H9 (cell line): Measurements from ENCODE around the gene SYCP2L. TPM values are rescaled to one million over a fixed set of nuclear protein-coding genes. Genes with fewer than 3 reads are reported as not detected.
"Not testable (repeated sequence)": the region's sequence is repeated elsewhere in the genome, so short reads cannot be mapped to it uniquely, and the experiment has no call there.

Experiments
- DNase-seq: peaks from one replicate; pipeline ENCODE4 v3.0.0-alpha.2; 2017
- H2AFZ ChIP-seq: one replicate; pipeline ENCODE4 v1.6.1; 2013; ENCODE audit warnings: mild to moderate bottlenecking, low read length, control low read depth, moderate library complexity
- H2AK5ac ChIP-seq: 2 replicates; pipeline ENCODE4 v1.6.1; 2013; ENCODE audit warnings: low read length, control low read depth, mixed read lengths; ENCODE audit not compliant: insufficient read length
- H2BK120ac ChIP-seq: one replicate; pipeline ENCODE4 v1.6.1; 2013; ENCODE audit warnings: low read depth, mild to moderate bottlenecking, low read length, control low read depth, inconsistent platforms; ENCODE audit not compliant: poor library complexity, severe bottlenecking
- H2BK12ac ChIP-seq: 2 replicates; pipeline ENCODE4 v1.6.1; 2013; ENCODE audit warnings: low read length, control low read depth, mixed read lengths, low read depth; ENCODE audit not compliant: insufficient read length
- H2BK15ac ChIP-seq: 2 replicates; pipeline ENCODE4 v1.6.1; 2013; ENCODE audit warnings: low read depth, low read length, control low read depth
- H2BK20ac ChIP-seq: one replicate; pipeline ENCODE4 v1.6.1; 2013; ENCODE audit warnings: low read depth, mild to moderate bottlenecking, low read length, control low read depth, inconsistent platforms; ENCODE audit not compliant: poor library complexity, severe bottlenecking
- H2BK5ac ChIP-seq: 2 replicates; pipeline ENCODE4 v1.6.1; 2013; ENCODE audit warnings: low read length, control low read depth, mixed read lengths; ENCODE audit not compliant: insufficient read length
- H3K14ac ChIP-seq: 2 replicates; pipeline ENCODE4 v1.6.1; 2013; ENCODE audit warnings: low read length, control low read depth; ENCODE audit not compliant: insufficient read depth
- H3K18ac ChIP-seq: 2 replicates; pipeline ENCODE4 v1.6.1; 2013; ENCODE audit warnings: low read depth, mild to moderate bottlenecking, mixed read lengths, low read length, control low read depth; ENCODE audit not compliant: insufficient read length
- H3K23ac ChIP-seq: 2 replicates; pipeline ENCODE4 v1.6.1; 2013; ENCODE audit warnings: low read length, control low read depth, mixed read lengths, low read depth; ENCODE audit not compliant: insufficient read length
- H3K23me2 ChIP-seq: 2 replicates; pipeline ENCODE4 v1.6.1; 2013; ENCODE audit warnings: low read depth, mild to moderate bottlenecking, mixed read lengths, low read length, control low read depth; ENCODE audit not compliant: insufficient read length, poor library complexity, severe bottlenecking
- H3K27ac ChIP-seq: 2 replicates; pipeline ENCODE4 v1.5.1; 2013; ENCODE audit warnings: low read length, control low read depth, mixed read lengths, low read depth; ENCODE audit not compliant: insufficient read length
- H3K27me3 ChIP-seq: 2 replicates; pipeline ENCODE4 v1.6.1; 2013; ENCODE audit warnings: low read length, control low read depth, inconsistent platforms; ENCODE audit not compliant: insufficient read depth
- H3K4ac ChIP-seq: 2 replicates; pipeline ENCODE4 v1.6.1; 2013; ENCODE audit warnings: low read depth, mild to moderate bottlenecking, control low read depth, inconsistent platforms, low read length, moderate library complexity
- H3K4me1 ChIP-seq: 2 replicates; pipeline ENCODE4 v1.6.1; 2013; ENCODE audit warnings: low read length, control low read depth, inconsistent platforms; ENCODE audit not compliant: insufficient read depth
- H3K4me2 ChIP-seq: 2 replicates; pipeline ENCODE4 v1.6.1; 2013; ENCODE audit warnings: low read length, control low read depth, mixed read lengths; ENCODE audit not compliant: insufficient read length, insufficient read depth
- H3K56ac ChIP-seq: 2 replicates; pipeline ENCODE4 v1.6.1; 2013; ENCODE audit warnings: low read depth, mild to moderate bottlenecking, mixed read lengths, low read length, control low read depth; ENCODE audit not compliant: insufficient read length
- H3K79me1 ChIP-seq: 2 replicates; pipeline ENCODE4 v1.6.1; 2013; ENCODE audit warnings: low read depth, mild to moderate bottlenecking, moderate library complexity, low read length, control low read depth, inconsistent platforms; ENCODE audit not compliant: insufficient read depth, poor library complexity, severe bottlenecking
- H3K79me2 ChIP-seq: 2 replicates; pipeline ENCODE4 v1.6.1; 2013; ENCODE audit warnings: low read length, control low read depth, inconsistent platforms; ENCODE audit not compliant: insufficient read depth
- H3K9ac ChIP-seq: 2 replicates; pipeline ENCODE4 v1.6.1; 2013; ENCODE audit warnings: low read length, control low read depth, mixed read lengths; ENCODE audit not compliant: insufficient read length; ENCODE audit errors: extremely low read depth
- H3K9me3 ChIP-seq: one replicate; pipeline ENCODE4 v1.6.1; 2013; ENCODE audit warnings: low read depth, low read length, inconsistent platforms; ENCODE audit not compliant: control insufficient read depth
- H3T11ph ChIP-seq: one replicate; pipeline ENCODE4 v1.6.1; 2013; ENCODE audit warnings: mild to moderate bottlenecking, low read length, control low read depth, inconsistent platforms
- H4K20me1 ChIP-seq: one replicate; pipeline ENCODE4 v1.6.1; 2013; ENCODE audit not compliant: control insufficient read depth, insufficient read length, insufficient read depth
- H4K5ac ChIP-seq: 2 replicates; pipeline ENCODE4 v1.6.1; 2013; ENCODE audit warnings: low read depth, mild to moderate bottlenecking, mixed read lengths, low read length, control low read depth; ENCODE audit not compliant: insufficient read length
- H4K8ac ChIP-seq: replicated peaks from 2 replicates; pipeline ENCODE4 v1.6.1; 2013; ENCODE audit warnings: low read length, control low read depth, mixed read lengths, low read depth; ENCODE audit not compliant: insufficient read length
- H4K91ac ChIP-seq: 2 replicates; pipeline ENCODE4 v1.6.1; 2013; ENCODE audit warnings: low read depth, mild to moderate bottlenecking, moderate library complexity, mixed read lengths, low read length, control low read depth; ENCODE audit not compliant: insufficient read length
- H3K27ac Mint-ChIP-seq, 3 experiments: 2 replicates in 2 of 3; 3 replicates in 1 of 3; pipeline ENCODE4 v1.8.0; 2020 to 2021; ENCODE audit warnings: mixed read lengths in 3 of 3, mild to moderate bottlenecking in 1 of 3, moderate library complexity in 1 of 3
- H3K27me3 Mint-ChIP-seq: 2 replicates; pipeline ENCODE4 v1.8.0; 2021; ENCODE audit warnings: low read depth, mild to moderate bottlenecking, moderate library complexity, mixed read lengths
- H3K36me3 Mint-ChIP-seq, 3 experiments: 2 replicates in 2 of 3; 3 replicates in 1 of 3; pipeline ENCODE4 v1.8.0; 2020 to 2021; ENCODE audit warnings: low read depth in 3 of 3, mixed read lengths in 3 of 3; ENCODE audit not compliant: insufficient read depth in 1 of 3
- H3K4me1 Mint-ChIP-seq, 2 experiments: 2 replicates each; pipeline ENCODE4 v1.8.0; 2020; ENCODE audit warnings: mixed read lengths in 2 of 2
- H3K4me3 Mint-ChIP-seq, 2 experiments: 2 replicates in 1 of 2; 3 replicates in 1 of 2; pipeline ENCODE4 v1.8.0; 2020 to 2021; ENCODE audit warnings: mild to moderate bottlenecking in 2 of 2, mixed read lengths in 2 of 2, moderate library complexity in 1 of 2
- H3K9me3 Mint-ChIP-seq, 2 experiments: 2 replicates in 1 of 2; 3 replicates in 1 of 2; pipeline ENCODE4 v1.8.0; 2020; ENCODE audit warnings: mild to moderate bottlenecking in 2 of 2, mixed read lengths in 2 of 2, moderate library complexity in 1 of 2
- WGBS: extraction: QIAGEN DNeasy Blood & Tissue Kit; methylation state at CpG from one replicate; pipeline ENCODE4 v1.1.7; 2013; ENCODE audit warnings: missing lambda C conversion rate, low lambda C conversion rate, mixed read lengths; ENCODE audit not compliant: insufficient read length; ENCODE audit errors: extremely low coverage; 5-methylcytosine and 5-hydroxymethylcytosine counted together
- total RNA-seq: library from RNA; stranded (reverse); gene quantifications from 2 replicates; pipeline ENCODE4 v1.2.1, GENCODE V29; 2021
- TF ChIP-seq, protein P1 (sequence below): fragments of 200-600 bp; sonication (generic); conservative IDR thresholded peaks from 3 replicates; pipeline ENCODE4 v1.8.0; 2021; ENCODE audit warnings: antibody characterized with exemption, mild to moderate bottlenecking

SYCP2L gene
- total RNA-seq, 1 experiment from 2014 or later: 3.5 TPM

DNA sequence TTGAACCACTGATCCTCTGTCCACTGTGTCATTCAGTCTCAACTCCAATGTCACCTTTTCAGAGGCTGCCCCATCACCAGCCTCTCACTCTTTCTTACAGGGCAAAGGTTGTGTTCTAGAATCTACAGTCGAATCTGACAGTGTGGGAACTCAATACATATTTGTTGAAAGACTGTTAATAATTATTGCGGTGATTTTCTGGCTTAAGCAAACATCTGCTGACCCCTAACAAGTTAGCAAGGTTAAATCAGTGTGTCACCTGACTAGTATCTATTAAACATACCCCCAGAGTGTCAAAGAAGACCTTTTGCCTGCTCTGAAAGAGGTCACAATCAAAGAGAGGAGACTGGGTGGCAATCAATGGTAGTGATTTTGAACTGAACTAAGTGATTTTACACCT is 115.3 kb downstream of the SYCP2L start:
- no peak overlapping the region for H3K4ac ChIP-seq
- H3K4me1 Mint-ChIP-seq: peaks cover 12 to 13% of the 10 kb centered on the region in 2 experiments
- H3K23me2 ChIP-seq: no peaks in the 10 kb centered on the region
- no peak overlapping the region for H3K4me2 ChIP-seq
- no peak overlapping the region for H3K27ac Mint-ChIP-seq
- no peak overlapping the region for H2BK15ac ChIP-seq
- DNase-seq: no peak
- H2AFZ ChIP-seq: no peak overlapping the region
- H4K20me1 ChIP-seq: no peaks in the 10 kb centered on the region
- H4K91ac ChIP-seq: no peak overlapping the region
- no peaks in the 10 kb centered on the region for H3K9me3 ChIP-seq
- H3K9me3 Mint-ChIP-seq: no peaks in the 10 kb centered on the region
- no peak overlapping the region for H2AK5ac ChIP-seq
- H3K23ac ChIP-seq: no peak overlapping the region
- no peak overlapping the region for H3K9ac ChIP-seq
- no peaks in the 10 kb centered on the region for H3K79me2 ChIP-seq
- no peak overlapping the region for H4K5ac ChIP-seq
- no peak overlapping the region for H4K8ac ChIP-seq
- WGBS: no CpG with 5 or more reads among the region's 2 CpGs
- no peaks in the 10 kb centered on the region for H3K36me3 Mint-ChIP-seq
- H3K27me3 Mint-ChIP-seq: no peaks in the 10 kb centered on the region
- no peak overlapping the region for H3T11ph ChIP-seq
- H3K27me3 ChIP-seq: no peaks in the 10 kb centered on the region
- no peaks in the 10 kb centered on the region for H3K79me1 ChIP-seq
- H2BK12ac ChIP-seq: no peak overlapping the region
- TF ChIP-seq, protein P1, sequence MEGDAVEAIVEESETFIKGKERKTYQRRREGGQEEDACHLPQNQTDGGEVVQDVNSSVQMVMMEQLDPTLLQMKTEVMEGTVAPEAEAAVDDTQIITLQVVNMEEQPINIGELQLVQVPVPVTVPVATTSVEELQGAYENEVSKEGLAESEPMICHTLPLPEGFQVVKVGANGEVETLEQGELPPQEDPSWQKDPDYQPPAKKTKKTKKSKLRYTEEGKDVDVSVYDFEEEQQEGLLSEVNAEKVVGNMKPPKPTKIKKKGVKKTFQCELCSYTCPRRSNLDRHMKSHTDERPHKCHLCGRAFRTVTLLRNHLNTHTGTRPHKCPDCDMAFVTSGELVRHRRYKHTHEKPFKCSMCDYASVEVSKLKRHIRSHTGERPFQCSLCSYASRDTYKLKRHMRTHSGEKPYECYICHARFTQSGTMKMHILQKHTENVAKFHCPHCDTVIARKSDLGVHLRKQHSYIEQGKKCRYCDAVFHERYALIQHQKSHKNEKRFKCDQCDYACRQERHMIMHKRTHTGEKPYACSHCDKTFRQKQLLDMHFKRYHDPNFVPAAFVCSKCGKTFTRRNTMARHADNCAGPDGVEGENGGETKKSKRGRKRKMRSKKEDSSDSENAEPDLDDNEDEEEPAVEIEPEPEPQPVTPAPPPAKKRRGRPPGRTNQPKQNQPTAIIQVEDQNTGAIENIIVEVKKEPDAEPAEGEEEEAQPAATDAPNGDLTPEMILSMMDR: no peak
- H3K18ac ChIP-seq: no peak overlapping the region
- no peak overlapping the region for H3K14ac ChIP-seq
- H2BK20ac ChIP-seq: no peak overlapping the region
- H3K4me1 ChIP-seq: no peaks in the 10 kb centered on the region
- H2BK5ac ChIP-seq: no peak overlapping the region
- no peak overlapping the region for H2BK120ac ChIP-seq
- no peak overlapping the region for H3K4me3 Mint-ChIP-seq
- H3K56ac ChIP-seq: no peak overlapping the region
- H3K27ac ChIP-seq: no peak overlapping the region

DNA sequence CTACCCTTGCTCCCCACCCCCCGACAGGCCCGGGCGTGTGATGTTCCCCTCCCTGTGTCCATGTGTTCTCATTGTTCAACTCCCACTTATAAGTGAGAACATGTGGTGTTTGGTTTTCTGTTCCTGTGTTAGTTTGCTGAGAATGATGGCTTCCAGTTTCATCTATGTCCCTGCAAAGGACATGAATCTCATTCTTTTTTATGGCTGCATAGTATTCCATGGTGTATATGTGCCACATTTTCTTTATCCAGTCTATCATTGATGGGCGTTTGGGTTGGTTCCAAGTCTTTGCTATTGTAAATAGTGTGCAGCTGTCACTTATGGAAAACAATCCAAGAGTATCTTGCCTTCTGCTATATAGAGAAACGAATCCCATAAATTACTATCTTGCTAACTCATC is 116.4 kb downstream of the SYCP2L start:
- not testable (repeated sequence) for H3K14ac ChIP-seq, H3K4me1 Mint-ChIP-seq, H3K36me3 Mint-ChIP-seq, H3K4me3 Mint-ChIP-seq, H3K23me2 ChIP-seq, H4K91ac ChIP-seq, H2BK15ac ChIP-seq, H3K4ac ChIP-seq, H3K23ac ChIP-seq, H4K20me1 ChIP-seq, H2BK120ac ChIP-seq, H2AK5ac ChIP-seq, DNase-seq, H3K79me1 ChIP-seq, H3K27me3 Mint-ChIP-seq, H3K18ac ChIP-seq, H2BK5ac ChIP-seq, H3T11ph ChIP-seq, H3K27me3 ChIP-seq, H3K9me3 Mint-ChIP-seq, H2BK12ac ChIP-seq, H3K79me2 ChIP-seq, H3K27ac Mint-ChIP-seq, H3K4me2 ChIP-seq, H2BK20ac ChIP-seq, H3K56ac ChIP-seq, H3K9me3 ChIP-seq, H4K5ac ChIP-seq, H4K8ac ChIP-seq, H3K4me1 ChIP-seq, H3K9ac ChIP-seq, H3K27ac ChIP-seq, H2AFZ ChIP-seq
- WGBS: no CpG with 5 or more reads among the region's 5 CpGs
